ENCODE results near the gene MARF1.

MARF1 gene

GRCh38 chr16:15686287-15686686 is 43.3 kb upstream of the MARF1 start:
- Histone ChIP-seq H3K36me3 (ENCODE audit: control insufficient read depth, insufficient read depth, low read length) (peaks cover 25% of the 10 kb centered on the region), H3K27me3 (replicated peaks; ENCODE audit: control insufficient read depth, insufficient read depth, low read length) (no peaks in the 10 kb centered on the region), H3K4me3 (replicated peaks; ENCODE audit: low read depth, low read length) (no peak overlapping the region)
- no peak for TF ChIP-seq CTCF (IDR thresholded peaks at IDR 0.05; ENCODE audit: insufficient read depth, low read length, poor library complexity, severe bottlenecking)
- DNase-seq (ENCODE audit: extremely low read depth, insufficient read length) = no peak

- TF ChIP-seq CTCF (IDR thresholded peaks at IDR 0.05; ENCODE audit: insufficient read depth, low read length, poor library complexity, severe bottlenecking) = peak; percentile 62
- DNase-seq (ENCODE audit: extremely low read depth, insufficient read length) = no peak
- Histone ChIP-seq H3K36me3 (ENCODE audit: control insufficient read depth, insufficient read depth, low read length) (peaks cover 21% of the 10 kb centered on the region), H3K4me3 (replicated peaks; ENCODE audit: low read depth, low read length) (no peak overlapping the region), H3K27me3 (replicated peaks; ENCODE audit: control insufficient read depth, insufficient read depth, low read length) (no peaks in the 10 kb centered on the region)
Measured at GRCh38 chr16:15682105-15682570, 39.2 kb upstream of the MARF1 start.

- Histone ChIP-seq H3K36me3 (ENCODE audit: control insufficient read depth, insufficient read depth, low read length) (peaks cover 35% of the 10 kb centered on the region), H3K4me3 (replicated peaks; ENCODE audit: low read depth, low read length) (no peak overlapping the region)
- TF ChIP-seq CTCF (IDR thresholded peaks at IDR 0.05; ENCODE audit: insufficient read depth, low read length, poor library complexity, severe bottlenecking) = no peak
Measured at GRCh38 chr16:15677447-15677846, 34.5 kb upstream of the MARF1 start.

GRCh38 chr16:15676506-15676905 is 33.6 kb upstream of the MARF1 start:
- TF ChIP-seq CTCF (IDR thresholded peaks at IDR 0.05; ENCODE audit: insufficient read depth, low read length, poor library complexity, severe bottlenecking) = no peak
- Histone ChIP-seq H3K36me3 (ENCODE audit: control insufficient read depth, insufficient read depth, low read length) (peaks cover 37% of the 10 kb centered on the region), H3K4me3 (replicated peaks; ENCODE audit: low read depth, low read length) (no peak overlapping the region), H3K27me3 (replicated peaks; ENCODE audit: control insufficient read depth, insufficient read depth, low read length) (no peaks in the 10 kb centered on the region)
- DNase-seq (ENCODE audit: extremely low read depth, insufficient read length) = no peak

More at GRCh38 chr16:15677447-15677846, 34.5 kb upstream of the MARF1 start:
- DNase-seq (ENCODE audit: extremely low read depth, insufficient read length) = no peak
- no peaks in the 10 kb centered on the region for H3K27me3 ChIP-seq (replicated peaks; ENCODE audit: control insufficient read depth, insufficient read depth, low read length)

GRCh38 chr16:15674571-15674970 is 31.6 kb upstream of the MARF1 start:
- peaks cover 43% of the 10 kb centered on the region for H3K36me3 ChIP-seq (ENCODE audit: control insufficient read depth, insufficient read depth, low read length)
- H3K27me3 ChIP-seq (replicated peaks; ENCODE audit: control insufficient read depth, insufficient read depth, low read length) = no peaks in the 10 kb centered on the region
- no peak for DNase-seq (ENCODE audit: extremely low read depth, insufficient read length)
- no peak for TF ChIP-seq CTCF (IDR thresholded peaks at IDR 0.05; ENCODE audit: insufficient read depth, low read length, poor library complexity, severe bottlenecking)
- H3K4me3 ChIP-seq (replicated peaks; ENCODE audit: low read depth, low read length) = no peak overlapping the region

All from GM06990 (cell line).